ENCODE data around the gene TTC34. TPM values are rescaled to one million over a fixed set of nuclear protein-coding genes. Genes with fewer than 3 reads are reported as not detected.

The TTC34 gene
- polyA plus RNA-seq, 1 donor (not counting 4 experiments of a cell fraction or from before 2014, with no cell fraction given), result 0.04 TPM

DNA sequence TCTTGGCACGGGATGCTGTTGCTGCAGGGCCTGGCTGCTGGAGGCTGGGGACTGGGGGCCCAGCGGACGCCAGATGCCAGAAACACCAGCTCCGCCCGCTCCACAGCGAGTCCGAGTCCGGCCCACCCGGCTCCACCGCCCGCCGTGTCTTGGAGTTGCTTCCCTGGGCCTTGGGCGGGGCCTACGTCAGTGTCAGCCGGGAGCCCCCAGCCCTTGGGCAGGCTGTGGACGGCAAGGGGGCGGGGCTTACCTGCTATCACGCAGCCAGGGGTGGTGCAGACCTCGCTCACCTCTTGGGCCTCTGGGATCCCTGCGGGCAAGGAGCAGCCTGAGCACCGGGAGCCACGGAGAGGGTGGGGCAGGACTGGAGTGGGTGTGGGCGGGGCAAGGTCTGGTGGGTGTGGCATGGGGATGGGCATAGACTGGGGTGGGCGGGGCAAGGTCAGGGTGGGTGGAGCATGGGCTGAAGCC lies 190.4 kb downstream of the TTC34 start:
- Histone ChIP-seq H3K4me3 (ENCODE audit: control insufficient read depth in 2 of 3, extremely low read depth in 1 of 3, insufficient read depth in 2 of 3, low read depth in 1 of 3, low read length in 3 of 3) (no peak overlapping the region), H2AFZ (ENCODE audit: control insufficient read depth, low read length) (no peak overlapping the region), H4K20me1 (ENCODE audit: control insufficient read depth, extremely low read depth, insufficient read depth, low read length) (no peaks in the 10 kb centered on the region), H3K4me1 (ENCODE audit: control insufficient read depth, extremely low read depth, insufficient read depth, low read length) (no peaks in the 10 kb centered on the region), H3K9me3 (ENCODE audit: control insufficient read depth, low read depth, low read length) (no peaks in the 10 kb centered on the region), H3K9me1 (ENCODE audit: control insufficient read depth, extremely low read depth, insufficient read depth, low read length) (no peaks in the 10 kb centered on the region), H3K4me2 (ENCODE audit: control insufficient read depth, extremely low read depth, insufficient read depth, low read depth, low read length) (no peak overlapping the region), H3K9ac (ENCODE audit: control insufficient read depth, extremely low read depth, insufficient read depth, low read length) (no peak overlapping the region), H3K27ac (ENCODE audit: control insufficient read depth, insufficient read depth, low read length) (no peak overlapping the region), H3K79me2 (ENCODE audit: control insufficient read depth, insufficient read depth, low read length) (no peaks in the 10 kb centered on the region), H3K27me3 (ENCODE audit: control insufficient read depth, extremely low read depth, insufficient read depth, low read length) (no peaks in the 10 kb centered on the region), H3K36me3 (ENCODE audit: control insufficient read depth in 2 of 2, extremely low read depth in 1 of 2, insufficient read depth in 2 of 2, low read length in 2 of 2) (no peaks in the 10 kb centered on the region)
- FAIRE-seq, result no peak
- TF ChIP-seq EZH2 (IDR thresholded peaks at IDR 0.05; ENCODE audit: low read length), result no peak
- TF ChIP-seq, protein P1, sequence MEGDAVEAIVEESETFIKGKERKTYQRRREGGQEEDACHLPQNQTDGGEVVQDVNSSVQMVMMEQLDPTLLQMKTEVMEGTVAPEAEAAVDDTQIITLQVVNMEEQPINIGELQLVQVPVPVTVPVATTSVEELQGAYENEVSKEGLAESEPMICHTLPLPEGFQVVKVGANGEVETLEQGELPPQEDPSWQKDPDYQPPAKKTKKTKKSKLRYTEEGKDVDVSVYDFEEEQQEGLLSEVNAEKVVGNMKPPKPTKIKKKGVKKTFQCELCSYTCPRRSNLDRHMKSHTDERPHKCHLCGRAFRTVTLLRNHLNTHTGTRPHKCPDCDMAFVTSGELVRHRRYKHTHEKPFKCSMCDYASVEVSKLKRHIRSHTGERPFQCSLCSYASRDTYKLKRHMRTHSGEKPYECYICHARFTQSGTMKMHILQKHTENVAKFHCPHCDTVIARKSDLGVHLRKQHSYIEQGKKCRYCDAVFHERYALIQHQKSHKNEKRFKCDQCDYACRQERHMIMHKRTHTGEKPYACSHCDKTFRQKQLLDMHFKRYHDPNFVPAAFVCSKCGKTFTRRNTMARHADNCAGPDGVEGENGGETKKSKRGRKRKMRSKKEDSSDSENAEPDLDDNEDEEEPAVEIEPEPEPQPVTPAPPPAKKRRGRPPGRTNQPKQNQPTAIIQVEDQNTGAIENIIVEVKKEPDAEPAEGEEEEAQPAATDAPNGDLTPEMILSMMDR (optimal IDR thresholded peaks at IDR 0.05 in 1 of 3, IDR thresholded peaks at IDR 0.05 in 1 of 3, conservative IDR thresholded peaks at IDR 0.05 in 1 of 3; ENCODE audit: extremely low read depth in 1 of 3, insufficient read depth in 2 of 3, low read length in 3 of 3), result no peak
- dilution Hi-C loops (cut with MboI; ENCODE audit: extremely low pct_ligation_motif_present, low sequenced_read_pairs), result no loop called here
- no peak for DNase-seq (ENCODE audit: low read depth, low spot score)

DNA sequence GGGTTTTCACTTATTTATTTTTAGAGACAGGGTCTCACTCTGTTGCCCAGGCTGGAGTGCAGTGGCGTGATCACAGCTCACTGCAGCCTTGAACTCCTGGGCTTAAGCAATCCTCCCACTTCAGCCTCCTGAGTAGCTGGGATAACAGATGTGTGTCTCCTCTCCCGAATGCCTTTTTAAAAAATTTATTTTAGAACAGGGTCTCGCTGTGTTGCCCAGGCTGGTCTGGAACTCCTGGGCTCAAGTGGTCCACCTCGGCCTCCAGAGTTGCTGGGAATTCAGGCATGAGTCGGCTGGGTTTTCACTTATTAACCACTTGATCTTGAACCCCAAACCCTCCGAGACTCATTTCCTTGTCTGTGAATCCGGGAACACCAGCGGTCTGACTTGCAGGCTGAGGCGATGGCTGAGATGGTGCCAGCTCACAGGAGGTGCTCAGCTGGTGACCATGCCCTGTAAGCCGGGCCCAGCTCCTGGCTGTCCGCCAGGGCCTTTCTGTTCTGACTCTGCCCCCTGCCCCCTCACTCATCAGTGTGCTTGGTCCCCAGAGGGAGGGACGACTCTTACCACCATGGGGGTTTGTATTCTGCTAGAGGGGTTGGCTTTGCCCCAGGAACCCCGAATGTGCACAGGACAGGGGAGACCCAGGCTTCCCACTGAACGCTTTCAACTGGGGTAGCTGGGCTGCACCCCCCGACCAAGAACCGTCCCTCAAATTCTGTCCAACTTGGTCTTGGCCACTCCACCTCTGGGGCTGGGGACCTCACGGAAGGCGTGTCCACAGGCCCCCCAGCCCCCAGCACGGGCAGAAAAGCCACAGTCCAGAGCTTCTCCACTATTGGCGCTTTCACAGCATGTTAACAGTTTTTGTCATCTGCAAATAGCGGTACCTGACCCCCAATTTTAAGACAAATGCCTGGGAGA lies 191.2 kb downstream of the TTC34 start:
- FAIRE-seq, result no peak
- no peaks in the 10 kb centered on the region for H3K4me1 ChIP-seq (ENCODE audit: control insufficient read depth, extremely low read depth, insufficient read depth, low read length)
- no peak overlapping the region for H3K4me3 ChIP-seq (ENCODE audit: control insufficient read depth in 2 of 3, extremely low read depth in 1 of 3, insufficient read depth in 2 of 3, low read depth in 1 of 3, low read length in 3 of 3)
- H3K9me1 ChIP-seq (ENCODE audit: control insufficient read depth, extremely low read depth, insufficient read depth, low read length), result no peaks in the 10 kb centered on the region
- dilution Hi-C loops (cut with MboI; ENCODE audit: extremely low pct_ligation_motif_present, low sequenced_read_pairs), result no loop called here
- no peaks in the 10 kb centered on the region for H4K20me1 ChIP-seq (ENCODE audit: control insufficient read depth, extremely low read depth, insufficient read depth, low read length)
- H3K4me2 ChIP-seq (ENCODE audit: control insufficient read depth, extremely low read depth, insufficient read depth, low read depth, low read length), result no peak overlapping the region
- no peaks in the 10 kb centered on the region for H3K27me3 ChIP-seq (ENCODE audit: control insufficient read depth, extremely low read depth, insufficient read depth, low read length)
- DNase-seq (ENCODE audit: low read depth, low spot score), result no peak
- TF ChIP-seq, protein P1 (optimal IDR thresholded peaks at IDR 0.05 in 1 of 3, IDR thresholded peaks at IDR 0.05 in 1 of 3, conservative IDR thresholded peaks at IDR 0.05 in 1 of 3; ENCODE audit: extremely low read depth in 1 of 3, insufficient read depth in 2 of 3, low read length in 3 of 3), result no peak
- TF ChIP-seq EZH2 (IDR thresholded peaks at IDR 0.05; ENCODE audit: low read length), result no peak
- H3K9me3 ChIP-seq (ENCODE audit: control insufficient read depth, low read depth, low read length), result no peaks in the 10 kb centered on the region
- H2AFZ ChIP-seq (ENCODE audit: control insufficient read depth, low read length), result no peak overlapping the region
- H3K9ac ChIP-seq (ENCODE audit: control insufficient read depth, extremely low read depth, insufficient read depth, low read length), result no peak overlapping the region
- H3K36me3 ChIP-seq (ENCODE audit: control insufficient read depth in 2 of 2, extremely low read depth in 1 of 2, insufficient read depth in 2 of 2, low read length in 2 of 2), result no peaks in the 10 kb centered on the region
- no peaks in the 10 kb centered on the region for H3K79me2 ChIP-seq (ENCODE audit: control insufficient read depth, insufficient read depth, low read length)
- no peak overlapping the region for H3K27ac ChIP-seq (ENCODE audit: control insufficient read depth, insufficient read depth, low read length)
